Gastroesophageal sphincter (tissue), 4 donors: ENCODE measurements around the gene CLDN25. TPM values are rescaled to one million over a fixed set of nuclear protein-coding genes. Genes with fewer than 3 reads are reported as not detected.

Experiments
- ATAC-seq: fragments of 150-250 bp; one replicate; pipeline ENCODE4 v1.9.1; 2016; ENCODE audit warnings: mild to moderate bottlenecking, moderate library complexity
- H3K27ac ChIP-seq, 4 donors: fragments of 200-600 bp; sonication (generic) in 3 of 4; 1 replicate in 3 of 4; 2 replicates in 1 of 4; pipeline ENCODE4 v1.5.1; 2016 to 2019
- H3K27me3 ChIP-seq: fragments of 200-600 bp; sonication (generic); one replicate; pipeline ENCODE4 v1.5.1; 2019
- H3K36me3 ChIP-seq, 2 donors: fragments of 200-600 bp; sonication (generic); one replicate each; pipeline ENCODE4 v1.5.1; 2019; ENCODE audit warnings: control low read depth in 1 of 2
- H3K4me1 ChIP-seq, 3 donors: fragments of 200-600 bp; sonication (generic); 1 replicate in 2 of 3; 2 replicates in 1 of 3; pipeline ENCODE4 v1.5.1; 2016 to 2019; ENCODE audit warnings: control low read depth in 2 of 3
- H3K4me3 ChIP-seq, 2 donors: fragments of 200-600 bp; sonication (generic); one replicate each; pipeline ENCODE4 v1.5.1; 2019; ENCODE audit warnings: mild to moderate bottlenecking in 1 of 2, moderate library complexity in 1 of 2
- H3K9me3 ChIP-seq, 3 donors: fragments of 200-600 bp; sonication (generic); one replicate each; pipeline ENCODE4 v1.5.1; 2017 to 2019; ENCODE audit warnings: control low read depth in 2 of 3
- CTCF ChIP-seq, 4 experiments: fragments of 200-600 bp in 2 of 4; fragments of 450-650 bp in 2 of 4; sonication (generic) in 1 of 4; IDR thresholded peaks; one replicate each; pipeline ENCODE4 v1.5.1; 2017 to 2019; ENCODE audit warnings: antibody characterized with exemption in 4 of 4, mild to moderate bottlenecking in 2 of 4, moderate library complexity in 2 of 4
- EP300 ChIP-seq: sonication (generic); formaldehyde crosslinking; IDR thresholded peaks from one replicate; pipeline ENCODE4 v1.6.1; 2017; ENCODE audit warnings: antibody characterized with exemption, mild to moderate bottlenecking
- POLR2A ChIP-seq, 2 donors: fragments of 450-650 bp; IDR thresholded peaks; one replicate each; pipeline ENCODE4 v1.6.1; 2017; ENCODE audit warnings: antibody characterized with exemption in 2 of 2, mild to moderate bottlenecking in 2 of 2, moderate library complexity in 1 of 2
- POLR2AphosphoS5 ChIP-seq: sonication (generic); formaldehyde crosslinking; IDR thresholded peaks from one replicate; pipeline ENCODE4 v1.6.1; 2017; ENCODE audit warnings: antibody characterized with exemption
- WGBS, 2 donors: methylation state at CpG; one replicate each; pipeline ENCODE4 v1.1.5; 2018; ENCODE audit warnings: low coverage in 1 of 2; 5-methylcytosine and 5-hydroxymethylcytosine counted together
- total RNA-seq, 4 donors: library from RNA; depleted of rRNA; stranded (reverse); fragments of >200 nt; gene quantifications; one replicate each; pipeline ENCODE4 v1.1.0, GENCODE V29; 2016

The CLDN25 gene
- total RNA-seq, 4 donors from 2014 or later, result not detected

- ATAC-seq, result no peak
Observed at GRCh38 chr11:113805640-113806039, 26.0 kb downstream of the CLDN25 start.

GRCh38 chr11:113806406-113806805, 26.8 kb downstream of the CLDN25 start:
- TF ChIP-seq POLR2AphosphoS5, result no peak
- TF ChIP-seq POLR2A (IDR thresholded peaks at IDR 0.05), result no peak
- TF ChIP-seq CTCF (IDR thresholded peaks at IDR 0.05), result peak in 2 of 4 experiments; percentile 9 to 33
- TF ChIP-seq EP300, result no peak
- WGBS, 2 donors, result 73 to 100% methylated on average over 1 to 2 of the region's 2 CpGs
- no peak overlapping the region for H3K4me3 ChIP-seq
- no peaks in the 10 kb centered on the region for H3K27me3 ChIP-seq
- no peak for ATAC-seq
- no peaks in the 10 kb centered on the region for H3K4me1 ChIP-seq
- H3K9me3 ChIP-seq, result no peaks in the 10 kb centered on the region
- no peak overlapping the region for H3K27ac ChIP-seq
- peaks cover 0 to 100% of the 10 kb centered on the region in 2 donors for H3K36me3 ChIP-seq

More at GRCh38 chr11:113805640-113806039, 26.0 kb downstream of the CLDN25 start:
- H3K27me3 ChIP-seq, result no peaks in the 10 kb centered on the region
- H3K27ac ChIP-seq, result no peak overlapping the region
- H3K4me3 ChIP-seq, result no peak overlapping the region
- no peaks in the 10 kb centered on the region for H3K9me3 ChIP-seq
- TF ChIP-seq POLR2A (IDR thresholded peaks at IDR 0.05) (no peak), POLR2AphosphoS5 (no peak), CTCF (IDR thresholded peaks at IDR 0.05) (no peak), EP300 (no peak)
- H3K4me1 ChIP-seq, result no peaks in the 10 kb centered on the region
- peaks cover 0 to 100% of the 10 kb centered on the region in 2 donors for H3K36me3 ChIP-seq

- WGBS, 2 donors, result 50% methylated on average over 2 of the region's 2 CpGs; no CpG with 5 or more reads in 1 of the 2 donors
- Histone ChIP-seq H3K4me1 (no peaks in the 10 kb centered on the region), H3K9me3 (no peaks in the 10 kb centered on the region), H3K27me3 (no peaks in the 10 kb centered on the region), H3K4me3 (no peak overlapping the region), H3K36me3 (peaks cover 4 to 100% of the 10 kb centered on the region in 2 donors), H3K27ac (no peak overlapping the region)
- ATAC-seq, result no peak
- TF ChIP-seq POLR2AphosphoS5 (no peak), CTCF (IDR thresholded peaks at IDR 0.05) (no peak), EP300 (no peak), POLR2A (IDR thresholded peaks at IDR 0.05) (no peak)
Observed at GRCh38 chr11:113808931-113809330, 29.3 kb downstream of the CLDN25 start.

GRCh38 chr11:113814181-113814580, 34.6 kb downstream of the CLDN25 start:
- no peak for TF ChIP-seq CTCF (IDR thresholded peaks at IDR 0.05)
- peaks cover 4 to 84% of the 10 kb centered on the region in 2 donors for H3K36me3 ChIP-seq

GRCh38 chr11:113817162-113817561, 37.6 kb downstream of the CLDN25 start:
- Histone ChIP-seq H3K27ac (no peak overlapping the region), H3K4me1 (no peaks in the 10 kb centered on the region), H3K27me3 (no peaks in the 10 kb centered on the region), H3K4me3 (no peak overlapping the region), H3K36me3 (peaks cover 2 to 84% of the 10 kb centered on the region in 2 donors), H3K9me3 (no peaks in the 10 kb centered on the region)
- no peak for ATAC-seq
- no peak for TF ChIP-seq EP300
- no peak for TF ChIP-seq POLR2A (IDR thresholded peaks at IDR 0.05)
- TF ChIP-seq POLR2AphosphoS5, result no peak
- no peak for TF ChIP-seq CTCF (IDR thresholded peaks at IDR 0.05)
- WGBS, 2 donors, result 100% methylated on average over 1 of the region's 1 CpG

More at GRCh38 chr11:113814181-113814580, 34.6 kb downstream of the CLDN25 start:
- no peak overlapping the region for H3K27ac ChIP-seq
- no peaks in the 10 kb centered on the region for H3K27me3 ChIP-seq
- H3K4me3 ChIP-seq, result no peak overlapping the region
- no peaks in the 10 kb centered on the region for H3K9me3 ChIP-seq
- no peaks in the 10 kb centered on the region for H3K4me1 ChIP-seq
- ATAC-seq, result no peak
